GM21576 (cell line): Measurements from ENCODE around the gene TRAPPC2L.

Experiments
- ATAC-seq: cut with Tn5 transposase; IDR thresholded peaks from one replicate; pipeline ENCODE4 v1.9.1; 2021; ENCODE audit warnings: mild to moderate bottlenecking, moderate library complexity; ENCODE audit not compliant: unreplicated experiment

Gene TRAPPC2L, protein sequence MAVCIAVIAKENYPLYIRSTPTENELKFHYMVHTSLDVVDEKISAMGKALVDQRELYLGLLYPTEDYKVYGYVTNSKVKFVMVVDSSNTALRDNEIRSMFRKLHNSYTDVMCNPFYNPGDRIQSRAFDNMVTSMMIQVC

GRCh38 chr16:88856828-88857727, at the start of gene TRAPPC2L, which contains the start of gene GALNS:
Gene TRAPPC2L (plus strand): TSS chr16:88857127. CDS start chr16:88857151, 24 bp downstream.
Gene GALNS (minus strand): TSS chr16:88856947. CDS start chr16:88856877, 70 bp downstream.
- ATAC-seq = peak; percentile 77

DNA sequence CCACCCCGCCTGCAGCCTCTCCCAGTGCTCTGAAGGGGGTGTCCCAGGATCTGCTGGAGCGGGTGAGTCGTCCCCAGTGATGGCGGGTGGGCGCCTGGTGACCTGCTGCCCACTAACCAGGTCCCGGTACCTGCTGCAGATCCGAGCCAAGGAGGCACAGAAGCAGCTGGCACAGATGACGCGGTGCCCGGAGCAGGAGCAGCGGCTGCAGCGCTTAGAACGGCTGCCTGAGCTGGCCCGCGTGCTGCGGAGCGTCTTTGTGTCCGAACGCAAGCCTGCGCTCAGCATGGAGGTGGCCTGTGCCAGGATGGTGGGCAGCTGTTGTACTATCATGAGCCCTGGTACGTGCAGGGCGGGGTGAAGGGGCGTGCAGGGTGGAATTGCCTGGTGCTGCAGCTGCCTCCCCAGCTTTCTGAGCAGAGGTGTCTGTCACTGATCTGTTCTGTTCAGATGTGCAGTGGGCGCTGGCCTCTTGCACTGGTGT, 49.7 kb upstream of the TRAPPC2L start:
- ATAC-seq = no peak

DNA sequence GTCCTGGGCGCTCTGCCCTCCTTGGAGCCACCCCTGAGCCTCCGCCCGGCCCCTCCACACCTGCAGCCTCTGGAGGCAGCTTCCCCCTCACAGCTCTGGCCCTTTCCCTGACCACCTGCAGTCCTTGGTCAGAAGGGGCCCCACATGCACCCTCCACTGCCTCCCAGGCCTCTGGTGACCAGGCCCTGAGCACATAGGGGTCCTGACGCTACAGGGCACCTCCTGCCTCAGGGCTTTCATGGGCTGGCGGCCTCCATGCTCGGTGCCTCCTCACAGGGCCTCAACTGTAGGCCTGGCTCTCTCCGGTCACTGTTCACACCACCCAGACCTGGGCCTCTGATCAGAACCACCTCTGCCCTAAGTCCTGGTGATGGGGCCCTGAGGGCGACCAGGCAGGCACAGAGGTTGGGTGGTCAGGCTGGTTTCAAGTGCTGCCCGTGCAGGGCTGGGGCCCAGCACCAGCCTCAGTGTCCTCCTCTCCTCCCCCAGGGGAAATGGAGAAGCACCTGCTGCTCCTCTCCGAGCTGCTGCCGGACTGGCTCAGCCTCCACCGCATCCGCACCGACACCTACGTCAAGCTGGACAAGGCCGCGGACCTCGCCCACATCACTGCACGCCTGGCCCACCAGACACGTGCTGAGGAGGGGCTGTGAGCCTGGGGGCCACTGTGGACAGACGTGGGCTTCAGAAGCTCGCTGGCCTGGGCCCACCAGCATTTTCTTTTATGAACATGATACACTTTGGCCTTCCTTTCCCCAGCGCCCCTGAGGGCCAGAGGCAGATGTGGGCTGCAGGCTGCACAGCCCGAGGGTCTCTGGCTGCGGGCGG, 49.1 kb upstream of the TRAPPC2L start:
- no peak for ATAC-seq

DNA sequence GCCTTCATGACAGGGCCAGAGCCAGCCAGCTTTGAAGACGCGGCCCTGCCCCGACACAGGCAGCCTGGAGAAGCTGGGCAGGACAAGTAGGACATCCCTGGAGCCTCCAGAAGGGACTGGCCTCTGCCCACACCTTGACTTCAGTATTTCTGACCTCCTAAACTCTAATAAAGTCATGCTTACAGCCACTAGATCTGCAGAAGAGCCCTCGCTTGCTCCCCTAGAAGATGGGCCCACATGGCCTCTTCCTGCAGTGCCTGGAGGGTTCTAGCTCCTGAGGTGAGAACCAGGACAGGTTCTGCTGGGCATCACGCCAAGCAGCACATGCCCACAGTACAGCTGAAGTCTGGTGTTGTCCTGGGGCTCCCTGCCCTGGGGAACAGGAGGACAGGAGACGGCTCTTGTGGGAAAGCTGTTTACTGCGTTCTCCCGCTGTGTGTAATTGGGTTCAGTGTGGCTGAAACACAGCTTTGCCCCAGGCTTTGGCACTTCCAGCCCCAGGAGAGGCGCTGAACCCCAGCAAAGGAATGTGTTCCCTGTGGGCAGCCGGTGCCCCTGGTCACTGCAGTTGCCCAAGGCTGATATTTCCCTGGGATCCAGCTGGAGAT, 47.8 kb upstream of the TRAPPC2L start:
- ATAC-seq = no peak

GRCh38 chr16:88809676-88810165, 47.2 kb upstream of the TRAPPC2L start:
- ATAC-seq = no peak

- no peak for ATAC-seq
Observed at GRCh38 chr16:88810166-88810911, 46.6 kb upstream of the TRAPPC2L start.

DNA sequence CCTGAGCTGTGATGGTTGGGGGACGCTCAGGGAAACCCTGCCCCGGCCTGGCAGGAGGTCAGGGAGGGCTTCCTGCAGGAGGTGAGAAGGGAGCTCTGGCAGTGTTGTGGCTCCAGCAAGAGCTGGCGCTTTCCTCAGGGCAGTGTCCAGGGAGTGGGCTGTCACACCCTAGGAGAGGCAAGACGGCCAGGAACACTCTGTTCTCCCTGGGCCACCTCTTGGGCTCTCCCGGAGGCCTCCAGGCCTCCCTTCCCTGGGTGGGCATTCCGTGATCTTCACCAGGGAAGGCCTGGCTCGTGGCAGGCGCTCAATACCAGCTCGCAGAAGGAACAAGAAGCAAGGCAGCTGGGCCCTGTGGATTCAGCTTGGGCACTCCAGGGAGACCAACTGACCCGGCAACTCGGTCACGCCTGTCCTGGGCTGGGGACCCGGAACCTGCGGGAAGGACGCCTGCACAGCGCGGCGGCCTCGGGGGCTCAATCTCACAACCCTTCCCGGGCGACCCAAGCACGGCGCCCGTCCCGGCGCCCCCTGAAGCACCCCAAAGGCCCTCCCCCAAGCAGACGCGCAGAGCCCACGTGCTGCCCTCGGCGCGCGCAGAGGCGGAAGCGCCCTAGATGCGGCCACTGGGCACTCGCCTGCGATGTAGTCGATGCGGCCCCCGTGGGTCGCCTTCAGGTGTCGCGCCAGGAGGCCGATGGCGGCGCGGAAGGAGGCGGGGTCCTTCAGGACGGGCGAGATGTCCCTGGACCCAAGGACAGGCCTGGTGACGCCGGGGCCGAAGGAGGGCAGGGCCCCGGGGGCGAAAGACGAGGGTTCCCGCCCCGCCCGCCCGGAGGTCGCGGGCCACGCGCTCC, 45.8 kb upstream of the TRAPPC2L start:
- ATAC-seq = peak; percentile 34

DNA sequence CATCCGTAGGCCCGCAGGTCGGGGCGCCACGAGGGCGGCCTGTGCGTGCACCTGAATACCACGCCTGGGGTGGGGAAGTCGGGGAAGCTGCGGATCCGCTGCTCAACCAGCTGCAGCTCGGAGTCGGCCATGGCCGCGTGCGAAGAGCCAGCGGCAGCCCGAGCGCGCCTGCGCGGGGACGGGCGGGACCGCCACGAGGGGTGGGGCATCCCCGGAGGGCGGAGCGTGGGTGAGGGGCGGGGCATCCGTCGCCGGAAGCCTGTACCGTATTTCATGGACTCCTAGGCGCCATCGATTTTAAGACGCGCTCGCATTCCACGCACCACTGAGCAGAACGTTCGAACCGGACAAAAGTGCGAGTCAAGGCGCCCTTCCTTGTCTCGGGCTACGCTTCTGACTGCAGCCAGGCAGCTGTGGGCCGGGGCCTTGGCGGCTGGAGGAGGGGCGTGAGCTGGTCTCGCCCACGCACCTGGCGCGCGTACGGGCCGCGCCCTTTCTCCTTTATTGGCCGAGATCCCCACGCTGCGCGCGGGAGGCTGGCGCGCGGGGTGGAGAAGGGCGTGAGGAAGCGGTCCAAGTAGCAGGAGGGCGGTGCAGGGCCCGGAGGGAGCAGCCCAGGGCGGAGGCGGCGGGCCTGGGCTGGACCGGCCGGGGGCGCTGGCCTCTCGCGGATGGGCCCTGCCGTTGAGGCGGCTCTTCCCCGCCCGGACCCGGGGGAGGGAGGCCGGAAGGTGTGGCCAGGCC, 45.0 kb upstream of the TRAPPC2L start, which contains the start of gene APRT:
APRT (minus strand) TSS at position 160 of the 744 bp plus-strand sequence; CDS start at position 131, 29 bp downstream.
- ATAC-seq = peak; percentile 52

GRCh38 chr16:88812513-88813268, 44.2 kb upstream of the TRAPPC2L start:
- no peak for ATAC-seq

- no peak for ATAC-seq
Observed at GRCh38 chr16:88813269-88814143, 43.4 kb upstream of the TRAPPC2L start.

GRCh38 chr16:88814144-88814502, 42.8 kb upstream of the TRAPPC2L start:
- no peak for ATAC-seq

GRCh38 chr16:88815227-88815626, 41.7 kb upstream of the TRAPPC2L start:
- ATAC-seq = no peak

DNA sequence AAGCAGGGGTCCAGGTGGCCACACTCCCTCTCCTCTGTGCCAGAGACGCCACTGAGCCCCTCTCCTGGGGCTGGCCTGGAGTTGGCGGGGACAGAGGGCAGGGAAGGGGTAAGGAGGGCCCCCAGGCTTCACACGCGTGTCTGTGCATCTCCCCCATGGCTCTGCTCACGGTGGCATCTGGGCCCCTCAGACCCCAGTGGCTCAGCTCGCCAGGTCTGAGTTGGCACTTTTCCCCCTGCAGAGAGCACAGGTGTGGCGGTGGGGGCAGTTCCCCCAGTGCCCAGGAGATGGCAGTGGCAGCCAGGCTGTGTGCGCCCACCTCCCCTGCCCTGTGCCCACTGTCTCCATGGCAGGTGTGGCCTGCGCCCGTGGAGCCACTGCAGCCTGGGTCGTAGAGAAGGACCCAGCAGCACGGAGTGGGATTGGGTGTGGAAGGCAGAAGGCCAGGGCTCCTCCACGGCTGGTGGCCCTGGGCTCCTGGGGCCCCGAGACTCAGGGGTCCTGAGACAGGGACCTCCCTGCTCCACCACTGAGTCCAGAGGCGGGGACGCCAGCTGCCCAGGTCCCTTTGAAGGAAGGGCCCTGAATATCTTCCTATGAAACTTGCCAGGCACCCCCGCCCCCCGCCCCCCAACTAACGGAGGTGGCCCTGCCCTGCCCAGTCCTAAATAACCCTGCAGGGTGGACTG, 40.9 kb upstream of the TRAPPC2L start:
- no peak for ATAC-seq

DNA sequence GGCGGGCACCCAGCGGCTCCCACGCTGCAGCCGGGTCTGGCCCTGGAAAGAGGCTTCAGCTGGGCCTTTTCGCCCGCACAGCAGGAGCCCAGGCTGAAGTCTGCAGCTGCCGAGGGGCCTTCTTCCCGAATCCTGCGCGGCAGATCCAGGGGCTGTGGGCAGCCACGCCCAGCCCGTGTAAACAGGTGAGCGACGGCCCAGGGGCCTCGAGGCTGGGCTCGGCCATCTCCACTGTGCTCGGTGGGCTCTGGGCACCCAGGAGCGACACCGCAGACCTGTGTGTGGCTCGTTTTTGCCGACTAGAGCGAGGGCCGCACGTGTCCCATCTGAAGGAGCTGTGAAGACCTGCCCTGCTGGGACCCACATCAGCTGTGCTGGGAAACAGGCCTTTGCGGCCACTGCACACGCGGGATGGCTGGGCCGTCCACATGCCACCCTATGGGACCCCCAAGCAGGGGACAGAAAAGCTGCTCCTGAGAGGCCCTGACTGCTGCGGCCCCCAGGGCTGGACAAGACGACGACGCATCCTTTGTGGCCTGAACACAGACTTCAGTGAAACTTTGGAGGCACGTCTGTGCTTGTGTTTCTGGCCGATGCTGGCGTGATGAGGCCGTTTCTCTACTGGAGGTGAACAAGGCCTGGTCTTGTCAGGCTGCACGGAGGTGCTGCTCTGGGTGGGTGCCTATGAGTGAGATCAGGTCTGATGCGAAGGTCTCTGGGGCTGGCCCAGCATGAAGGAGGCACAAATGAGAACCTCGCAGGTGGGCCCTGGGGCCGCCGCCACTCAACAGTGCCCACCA, 40.0 kb upstream of the TRAPPC2L start:
- ATAC-seq = no peak
